IPS DF 4.7 (cell line): Measurements from ENCODE around the gene BAHD1.

ENCODE experiments used
- DNase-seq: peaks from one replicate; pipeline ENCODE4 v3.0.0-alpha.2; 2013; ENCODE audit warnings: low spot score; ENCODE audit errors: extremely low read depth

BAHD1 gene

DNA sequence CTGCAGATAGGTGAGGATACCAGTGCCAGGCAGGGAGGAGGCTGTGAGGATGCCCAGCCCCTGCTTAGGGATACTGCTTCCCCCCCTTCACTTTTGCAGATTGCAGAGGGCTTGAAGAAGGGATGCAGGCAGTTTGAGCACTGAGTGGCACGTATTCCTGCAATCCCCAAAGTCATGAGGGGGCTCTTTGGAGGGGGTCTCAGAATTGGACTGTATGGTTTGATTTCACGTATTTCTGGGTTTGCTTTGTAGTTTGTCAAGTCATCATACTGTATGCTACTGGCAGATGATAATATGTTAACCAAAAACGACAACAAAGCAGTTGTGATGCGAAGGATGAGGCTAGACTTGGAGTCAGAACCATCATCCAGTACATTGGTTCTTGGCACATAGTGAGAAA, 58.1 kb downstream of the BAHD1 start:
- no peak for DNase-seq

GRCh38 chr15:40499931-40500330, 59.2 kb downstream of the BAHD1 start:
- DNase-seq: no peak

- DNase-seq: no peak
These were observed 60.0 kb downstream of the BAHD1 start for GRCh38 chr15:40500568-40501330.

DNA sequence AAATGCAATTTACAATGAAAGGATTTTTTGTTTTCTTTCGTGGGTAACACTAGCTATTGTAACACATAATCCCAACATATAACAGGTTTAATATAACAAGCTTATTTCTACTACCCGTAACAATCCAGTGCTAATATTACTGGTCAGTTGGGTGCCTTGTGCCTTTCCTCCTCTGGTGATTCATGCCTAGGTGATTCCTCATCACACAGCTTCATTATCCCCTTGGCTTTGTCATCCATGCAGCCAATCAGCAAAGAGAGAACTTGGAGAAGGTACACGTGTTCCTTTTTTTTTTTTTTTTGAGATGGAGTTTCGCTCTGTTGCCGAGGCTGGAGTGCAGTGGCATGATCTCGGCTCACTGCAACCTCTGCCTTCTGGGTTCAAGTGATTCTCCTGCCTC, 60.7 kb downstream of the BAHD1 start:
- DNase-seq: no peak

GRCh38 chr15:40506964-40507571, 66.3 kb downstream of the BAHD1 start:
- no peak for DNase-seq

DNA sequence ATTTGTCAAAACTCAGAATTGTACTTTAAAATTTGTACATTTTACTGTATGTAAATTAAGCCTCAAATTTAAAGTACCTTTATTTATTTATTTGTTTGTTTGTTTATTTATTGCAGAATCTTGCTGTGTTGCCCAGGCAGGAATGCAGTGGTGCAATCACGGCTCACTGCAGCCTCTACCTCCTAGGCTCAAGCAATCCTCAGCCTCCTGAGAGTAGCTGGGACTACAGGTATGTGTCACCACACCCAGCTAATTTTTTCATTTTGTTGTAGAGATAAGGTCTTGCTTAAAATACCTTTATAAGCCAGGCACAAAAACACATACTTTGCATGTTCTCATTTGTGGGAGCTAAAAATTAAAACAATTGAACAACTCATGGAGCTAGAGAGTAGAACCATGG, 67.5 kb downstream of the BAHD1 start:
- no peak for DNase-seq

DNA sequence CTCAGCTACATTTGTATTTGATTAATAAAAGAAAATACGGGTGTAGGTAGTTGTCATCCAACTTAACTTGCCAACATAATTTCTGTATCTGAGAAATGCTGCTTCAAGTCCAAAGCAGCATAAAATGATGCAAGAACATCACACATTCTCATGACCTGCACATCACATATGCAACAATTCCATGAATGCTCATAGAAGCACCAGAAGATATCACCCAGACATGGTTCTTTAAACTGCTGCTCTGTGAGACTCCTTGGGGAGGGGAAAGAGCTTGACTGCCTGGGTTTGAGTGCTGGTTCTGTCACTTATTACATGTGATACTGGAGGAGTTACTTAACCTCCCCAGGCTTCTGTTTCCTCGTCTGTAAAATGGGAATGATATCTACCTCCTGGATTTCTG, 69.4 kb downstream of the BAHD1 start:
- DNase-seq: no peak

GRCh38 chr15:40511093-40511471, 70.3 kb downstream of the BAHD1 start:
- DNase-seq: no peak

DNA sequence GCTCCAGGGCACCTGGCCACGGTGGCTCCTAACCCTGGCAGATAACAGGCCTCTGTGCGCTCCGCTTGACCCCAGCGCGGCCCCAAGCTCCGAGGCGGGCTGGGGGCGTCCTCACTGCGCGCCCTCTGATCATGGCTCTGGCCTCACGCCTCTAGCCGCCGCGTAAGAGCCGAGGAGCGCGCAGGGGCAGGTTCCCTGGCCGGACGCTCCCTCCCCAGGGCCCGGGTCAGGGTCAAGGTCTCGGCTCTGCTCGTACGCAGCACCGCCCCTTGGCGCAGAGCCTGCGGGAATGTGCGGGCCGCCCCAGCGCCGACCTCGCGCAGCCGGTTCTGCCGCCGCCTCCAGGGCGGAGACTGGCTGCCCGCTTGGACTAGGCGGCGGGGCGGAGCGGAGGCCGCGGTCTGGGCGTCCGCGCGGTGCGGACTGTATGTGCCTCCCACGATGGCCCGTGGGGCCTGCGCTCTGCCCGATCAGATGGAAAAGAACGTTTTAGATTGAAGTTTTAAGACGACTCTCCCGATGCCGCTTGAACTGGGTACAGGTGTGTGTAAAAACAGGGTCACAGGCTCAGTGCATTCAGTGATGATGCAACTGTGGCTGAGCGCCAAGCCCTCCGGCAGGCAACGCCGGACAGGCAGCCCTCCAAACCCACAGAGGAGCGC, 70.8 kb downstream of the BAHD1 start:
- DNase-seq: no peak

- no peak for DNase-seq
These were observed 71.7 kb downstream of the BAHD1 start for GRCh38 chr15:40512440-40512839.

GRCh38 chr15:40513609-40514008, 72.9 kb downstream of the BAHD1 start:
- DNase-seq: no peak

- no peak for DNase-seq
These were observed 75.6 kb downstream of the BAHD1 start for GRCh38 chr15:40516322-40516721.
